Sigmoid colon (tissue), 7 donors: ENCODE results near the gene YEATS4. TPM values are rescaled to one million over a fixed set of nuclear protein-coding genes. Genes with fewer than 3 reads are reported as not detected.

Experiments
- DNase-seq: peaks from one replicate; pipeline ENCODE4 v3.0.0-alpha.2; 2019
- H3K27ac ChIP-seq, 4 donors: fragments of 200-600 bp; sonication (generic); one replicate each; pipeline ENCODE4 v1.5.1; 2016 to 2019; ENCODE audit warnings: mild to moderate bottlenecking in 1 of 4
- H3K27me3 ChIP-seq, 3 donors: fragments of 200-600 bp; sonication (generic); one replicate each; pipeline ENCODE4 v1.5.1; 2019; ENCODE audit warnings: mild to moderate bottlenecking in 1 of 3
- H3K36me3 ChIP-seq, 4 donors: fragments of 200-600 bp; sonication (generic); one replicate each; pipeline ENCODE4 v1.5.1; 2016 to 2019
- H3K4me1 ChIP-seq, 4 donors: fragments of 200-600 bp; sonication (generic); one replicate each; pipeline ENCODE4 v1.5.1; 2017 to 2019
- H3K4me3 ChIP-seq, 4 donors: fragments of 200-600 bp; sonication (generic); one replicate each; pipeline ENCODE4 v1.5.1; 2017 to 2019; ENCODE audit warnings: mild to moderate bottlenecking in 2 of 4, moderate library complexity in 1 of 4
- H3K9me3 ChIP-seq, 4 donors: fragments of 200-600 bp in 3 of 4; sonication (generic) in 3 of 4; one replicate each; pipeline versions ENCODE4 v1.5.1 to v1.6.1; 2013 to 2019
- CTCF ChIP-seq, 4 experiments: fragments of 450-650 bp in 3 of 4; fragments of 200-600 bp in 1 of 4; IDR thresholded peaks; one replicate each; pipeline ENCODE4 v1.5.1; 2016 to 2019; ENCODE audit warnings: antibody characterized with exemption in 4 of 4, mild to moderate bottlenecking in 3 of 4, moderate library complexity in 2 of 4
- EP300 ChIP-seq, 4 donors: sonication (generic); formaldehyde crosslinking; IDR thresholded peaks; one replicate each; pipeline ENCODE4 v1.6.1; 2017; ENCODE audit warnings: antibody characterized with exemption in 4 of 4
- POLR2A ChIP-seq, 2 donors: fragments of 450-650 bp; IDR thresholded peaks; one replicate each; pipeline ENCODE4 v1.6.1; 2016; ENCODE audit warnings: antibody characterized with exemption in 2 of 2, mild to moderate bottlenecking in 2 of 2, moderate library complexity in 2 of 2
- POLR2AphosphoS5 ChIP-seq, 4 donors: sonication (generic); formaldehyde crosslinking; IDR thresholded peaks; one replicate each; pipeline ENCODE4 v1.6.1; 2017; ENCODE audit warnings: antibody characterized with exemption in 4 of 4
- WGBS, 2 donors: extraction: QIAGEN DNeasy Blood & Tissue Kit; methylation state at CpG; one replicate each; pipeline ENCODE4 v1.1.7; 2013; 5-methylcytosine and 5-hydroxymethylcytosine counted together
- intact Hi-C: fragments of 100-400 bp; cut with DNase I; formaldehyde crosslinking; loops from one replicate; pipeline ENCODE4 v1.15.1; 2023
- polyA plus RNA-seq, 3 donors: library from polyadenylated mRNA; stranded (reverse); fragments of 200-250 nt; gene quantifications; one replicate each; pipeline ENCODE4 v1.2.3, GENCODE V29; 2013
- total RNA-seq, 4 donors: library from RNA; depleted of rRNA; stranded (reverse); fragments of >200 nt; gene quantifications; one replicate each; pipeline ENCODE4 v1.1.0, GENCODE V29; 2016
- donor health status: healthy with polysubstance abuse.
- donor health status: Bipolar disorder and iron deficiency.
- donor health status: healthy.

Gene YEATS4
- total and polyA plus RNA-seq, 7 donors, result 13.3 to 61.2 (median 19.8) TPM

DNA sequence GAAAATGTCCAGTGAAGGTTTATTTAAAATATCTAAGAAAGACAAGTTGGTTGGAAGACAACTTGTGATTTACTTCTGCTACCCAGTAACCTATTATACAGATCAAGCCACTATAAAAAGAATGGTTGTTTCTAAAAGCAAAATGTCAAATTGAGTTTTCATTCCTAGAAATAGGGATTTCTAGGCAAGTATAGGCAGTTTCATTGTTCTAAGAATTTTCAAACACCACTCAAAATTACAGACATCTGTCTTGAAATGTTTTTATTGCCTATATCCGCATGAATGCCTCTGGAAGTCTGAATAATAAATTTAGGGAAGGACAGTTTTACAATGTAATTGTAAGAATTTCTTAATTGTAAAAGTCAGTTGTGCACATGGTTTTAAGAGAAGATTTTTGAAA is 8.6 kb downstream of the YEATS4 start:
- Histone ChIP-seq H3K27me3 (no peaks in the 10 kb centered on the region), H3K4me3 (no peak overlapping the region), H3K36me3 (peaks cover 0 to 72% (median 13%) of the 10 kb centered on the region in 4 donors), H3K4me1 (no peaks in the 10 kb centered on the region), H3K27ac (no peak overlapping the region), H3K9me3 (no peaks in the 10 kb centered on the region)
- TF ChIP-seq POLR2AphosphoS5 (IDR thresholded peaks at IDR 0.05) (no peak), EP300 (IDR thresholded peaks at IDR 0.05) (no peak), POLR2A (IDR thresholded peaks at IDR 0.05) (no peak), CTCF (IDR thresholded peaks at IDR 0.05) (no peak)
- 41 to 69% methylated on average over 1 of the region's 1 CpG for WGBS, 2 donors
- no peak for DNase-seq
- intact Hi-C loops, result no loop called here

DNA sequence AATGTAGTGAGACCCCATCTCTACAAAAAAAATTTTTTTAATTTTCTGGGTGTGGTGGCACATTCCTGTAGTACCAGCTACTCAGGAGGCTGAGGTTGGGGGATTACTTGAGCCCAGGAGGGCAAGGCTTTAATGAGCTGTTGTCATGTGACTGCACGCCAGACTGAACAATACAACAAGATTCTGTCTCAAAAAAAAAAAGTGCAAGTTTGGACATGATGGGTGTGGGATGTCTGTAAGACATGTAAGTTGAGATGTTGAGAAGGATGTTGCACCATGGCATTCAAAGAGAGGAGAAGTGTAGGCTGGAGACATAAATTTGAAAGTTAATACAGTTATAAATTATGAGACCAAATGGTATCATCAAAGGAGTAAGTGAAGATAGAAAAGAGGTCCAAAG is 23.5 kb downstream of the YEATS4 start:
- Histone ChIP-seq H3K36me3 (peaks cover 0 to 13% (median 0%) of the 10 kb centered on the region in 4 donors), H3K4me1 (no peaks in the 10 kb centered on the region), H3K4me3 (no peak overlapping the region), H3K9me3 (no peaks in the 10 kb centered on the region), H3K27me3 (no peaks in the 10 kb centered on the region), H3K27ac (no peak overlapping the region)
- DNase-seq, result no peak
- intact Hi-C loops, result no loop called here
- TF ChIP-seq POLR2A (IDR thresholded peaks at IDR 0.05) (no peak), EP300 (IDR thresholded peaks at IDR 0.05) (no peak), POLR2AphosphoS5 (IDR thresholded peaks at IDR 0.05) (no peak), CTCF (IDR thresholded peaks at IDR 0.05) (no peak)
- WGBS, 2 donors, result 99% methylated on average over 1 of the region's 1 CpG

DNA sequence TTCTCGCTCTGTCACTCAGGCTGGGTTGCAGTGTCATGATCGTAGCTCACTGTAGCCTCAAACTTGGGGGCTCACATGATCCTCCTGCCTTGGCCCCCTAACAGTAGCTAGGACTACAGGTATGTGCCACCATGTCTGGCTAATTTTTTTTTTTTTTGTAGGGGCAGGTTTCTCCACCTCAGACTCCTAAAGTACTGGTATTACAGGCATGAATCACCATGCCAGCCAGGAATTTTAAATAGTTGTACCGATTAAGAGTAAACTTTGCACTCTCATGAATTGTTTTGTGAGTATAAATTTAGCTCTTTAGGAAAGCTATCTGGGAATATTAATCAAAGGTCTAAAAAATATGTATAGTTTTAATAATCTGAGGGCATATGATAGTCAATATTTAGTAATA is 25.5 kb downstream of the YEATS4 start:
- intact Hi-C loops, result no loop called here
- Histone ChIP-seq H3K27me3 (no peaks in the 10 kb centered on the region), H3K27ac (no peak overlapping the region), H3K9me3 (no peaks in the 10 kb centered on the region), H3K4me1 (no peaks in the 10 kb centered on the region), H3K36me3 (peaks cover 0 to 2% (median 0%) of the 10 kb centered on the region in 4 donors), H3K4me3 (no peak overlapping the region)
- 75 to 85% methylated on average over 3 of the region's 3 CpGs for WGBS, 2 donors
- DNase-seq, result no peak
- TF ChIP-seq CTCF (IDR thresholded peaks at IDR 0.05) (no peak), POLR2A (IDR thresholded peaks at IDR 0.05) (no peak), EP300 (IDR thresholded peaks at IDR 0.05) (no peak), POLR2AphosphoS5 (IDR thresholded peaks at IDR 0.05) (no peak)

DNA sequence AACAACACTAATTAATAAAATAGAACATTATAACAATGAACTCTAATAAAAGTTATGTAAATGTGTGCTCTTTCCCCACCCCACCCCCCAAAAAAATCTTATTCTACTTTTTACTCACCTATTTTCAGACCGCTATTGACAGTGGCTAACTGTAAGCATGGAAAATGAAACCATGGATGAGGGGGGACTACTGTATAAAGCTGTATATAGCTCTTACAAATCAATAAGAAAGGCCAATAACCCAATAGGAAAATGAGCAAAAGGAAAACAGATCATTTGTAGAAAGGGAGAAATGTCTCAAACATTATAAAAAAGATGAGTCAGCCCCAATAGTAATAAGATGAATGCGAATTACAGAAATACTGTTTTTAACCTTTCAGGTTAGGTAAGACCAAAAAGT is 27.4 kb downstream of the YEATS4 start:
- Histone ChIP-seq H3K4me3 (no peak overlapping the region), H3K4me1 (no peaks in the 10 kb centered on the region), H3K27ac (no peak overlapping the region), H3K27me3 (no peaks in the 10 kb centered on the region), H3K36me3 (peaks cover 0 to 19% (median 0%) of the 10 kb centered on the region in 4 donors), H3K9me3 (no peaks in the 10 kb centered on the region)
- DNase-seq, result no peak
- intact Hi-C loops, result no loop called here
- no peak for TF ChIP-seq CTCF (IDR thresholded peaks at IDR 0.05)
- no peak for TF ChIP-seq EP300 (IDR thresholded peaks at IDR 0.05)
- TF ChIP-seq POLR2A (IDR thresholded peaks at IDR 0.05), result no peak
- no peak for TF ChIP-seq POLR2AphosphoS5 (IDR thresholded peaks at IDR 0.05)
- 88 to 90% methylated on average over 2 of the region's 2 CpGs for WGBS, 2 donors

DNA sequence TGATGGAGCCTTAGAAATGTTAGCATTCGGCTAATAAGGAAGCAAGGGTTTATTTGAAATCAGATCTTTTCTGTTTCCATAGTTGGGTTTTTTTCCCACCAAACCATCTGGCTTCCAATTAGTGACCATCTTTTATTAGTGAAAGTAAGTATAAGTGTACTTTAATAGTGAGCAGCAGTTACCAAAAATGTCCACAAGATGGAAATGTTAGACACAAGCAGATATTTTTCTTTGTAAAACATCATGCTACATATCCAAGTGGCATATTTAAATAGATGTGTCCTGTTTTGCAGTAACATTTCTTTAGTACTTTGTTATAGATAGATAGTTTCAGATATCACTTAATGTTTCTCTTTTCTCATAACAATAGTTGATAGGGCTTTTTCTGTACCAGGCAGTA is 28.8 kb downstream of the YEATS4 start:
- WGBS, 2 donors, result 81 to 94% methylated on average over 1 of the region's 1 CpG
- no peak overlapping the region for H3K27ac ChIP-seq

More for the DNA sequence above, 28.8 kb downstream of the YEATS4 start:
- H3K36me3 ChIP-seq, result peaks cover 0 to 19% (median 0%) of the 10 kb centered on the region in 4 donors
- no peaks in the 10 kb centered on the region for H3K27me3 ChIP-seq
- DNase-seq, result no peak
- H3K4me1 ChIP-seq, result no peaks in the 10 kb centered on the region
- no peak for TF ChIP-seq EP300 (IDR thresholded peaks at IDR 0.05)
- TF ChIP-seq POLR2A (IDR thresholded peaks at IDR 0.05), result no peak
- peak in 3 of 4 experiments; percentile 14 to 35 (median 33) for TF ChIP-seq CTCF (IDR thresholded peaks at IDR 0.05)
- no peak for TF ChIP-seq POLR2AphosphoS5 (IDR thresholded peaks at IDR 0.05)
- intact Hi-C loops, result no loop called here
- no peak overlapping the region for H3K4me3 ChIP-seq
- no peaks in the 10 kb centered on the region for H3K9me3 ChIP-seq
